ENCODE results near the gene FICD. TPM values are rescaled to one million over a fixed set of nuclear protein-coding genes. Genes with fewer than 3 reads are reported as not detected.

Gene FICD
- polyA plus RNA-seq, 3 donors, result 1.00 to 1.9 (median 1.6) TPM

GRCh38 chr12:108483213-108484059 lies 31.6 kb upstream of the FICD start:
- intact Hi-C loops (cut with micrococcal nuclease), result no loop called here
- no peak overlapping the region for H3K4me3 ChIP-seq (replicated peaks in 1 of 3; ENCODE audit: low read depth in 2 of 3, low read length in 3 of 3)
- no peaks in the 10 kb centered on the region for H3K36me3 ChIP-seq (replicated peaks in 1 of 2; ENCODE audit: control insufficient read depth in 1 of 2, insufficient read depth in 2 of 2, low read length in 2 of 2)
- H3K4me1 ChIP-seq (ENCODE audit: control insufficient read depth in 1 of 2, insufficient read depth in 2 of 2, low read length in 2 of 2), result no peaks in the 10 kb centered on the region
- TF ChIP-seq, protein P1, sequence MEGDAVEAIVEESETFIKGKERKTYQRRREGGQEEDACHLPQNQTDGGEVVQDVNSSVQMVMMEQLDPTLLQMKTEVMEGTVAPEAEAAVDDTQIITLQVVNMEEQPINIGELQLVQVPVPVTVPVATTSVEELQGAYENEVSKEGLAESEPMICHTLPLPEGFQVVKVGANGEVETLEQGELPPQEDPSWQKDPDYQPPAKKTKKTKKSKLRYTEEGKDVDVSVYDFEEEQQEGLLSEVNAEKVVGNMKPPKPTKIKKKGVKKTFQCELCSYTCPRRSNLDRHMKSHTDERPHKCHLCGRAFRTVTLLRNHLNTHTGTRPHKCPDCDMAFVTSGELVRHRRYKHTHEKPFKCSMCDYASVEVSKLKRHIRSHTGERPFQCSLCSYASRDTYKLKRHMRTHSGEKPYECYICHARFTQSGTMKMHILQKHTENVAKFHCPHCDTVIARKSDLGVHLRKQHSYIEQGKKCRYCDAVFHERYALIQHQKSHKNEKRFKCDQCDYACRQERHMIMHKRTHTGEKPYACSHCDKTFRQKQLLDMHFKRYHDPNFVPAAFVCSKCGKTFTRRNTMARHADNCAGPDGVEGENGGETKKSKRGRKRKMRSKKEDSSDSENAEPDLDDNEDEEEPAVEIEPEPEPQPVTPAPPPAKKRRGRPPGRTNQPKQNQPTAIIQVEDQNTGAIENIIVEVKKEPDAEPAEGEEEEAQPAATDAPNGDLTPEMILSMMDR (IDR thresholded peaks at IDR 0.05), result no peak
- Mint-ChIP-seq H3K4me3 (peak overlapping the region in 1 of 2 donors; percentile 18), H3K4me1 (no peaks in the 10 kb centered on the region), H3K9me3 (peaks cover 0 to 11% (median 5%) of the 10 kb centered on the region in 7 donors), H3K27ac (no peak overlapping the region), H3K36me3 (no peaks in the 10 kb centered on the region), H3K27me3 (ENCODE audit: low read depth in 3 of 3) (peaks cover 15 to 21% (median 15%) of the 10 kb centered on the region in 3 donors)
- WGBS (ENCODE audit: insufficient coverage), result 0% methylated on average over 1 of the region's 6 CpGs
- no peak overlapping the region for H2AFZ ChIP-seq (ENCODE audit: insufficient read depth, low read depth, low read length, poor library complexity, severe bottlenecking)
- H3K9me3 ChIP-seq (replicated peaks in 1 of 2; ENCODE audit: control insufficient read depth in 1 of 2, insufficient read depth in 1 of 2, low read length in 2 of 2), result no peaks in the 10 kb centered on the region
- no peaks in the 10 kb centered on the region for H3K27me3 ChIP-seq (ENCODE audit: control insufficient read depth in 2 of 2, insufficient read depth in 2 of 2, low read length in 2 of 2)
- H4K20me1 ChIP-seq (ENCODE audit: insufficient read depth, low read length), result no peaks in the 10 kb centered on the region
- H3K4me2 ChIP-seq (replicated peaks; ENCODE audit: extremely low read depth, low read length, poor library complexity, severe bottlenecking), result no peak overlapping the region
- H3K27ac ChIP-seq (ENCODE audit: low read depth in 1 of 2, low read length in 2 of 2), result no peak overlapping the region
- no peaks in the 10 kb centered on the region for H3K79me2 ChIP-seq (ENCODE audit: insufficient read depth, low read length)
- H3K9ac ChIP-seq (ENCODE audit: insufficient read depth, low read length, poor library complexity, severe bottlenecking), result no peak overlapping the region
- DNase-seq, result no peak

GRCh38 chr12:108484431-108484830 lies 30.6 kb upstream of the FICD start:
- peaks cover 15 to 23% (median 15%) of the 10 kb centered on the region in 3 donors for H3K27me3 Mint-ChIP-seq (ENCODE audit: low read depth in 3 of 3)
- WGBS (ENCODE audit: insufficient coverage), result 100% methylated on average over 1 of the region's 2 CpGs
- intact Hi-C loops (cut with micrococcal nuclease), result no loop called here
- H3K4me1 Mint-ChIP-seq, result no peaks in the 10 kb centered on the region
- TF ChIP-seq, protein P1 (IDR thresholded peaks at IDR 0.05), result no peak
- Histone ChIP-seq H3K4me3 (replicated peaks in 1 of 3; ENCODE audit: low read depth in 2 of 3, low read length in 3 of 3) (no peak overlapping the region), H3K4me2 (replicated peaks; ENCODE audit: extremely low read depth, low read length, poor library complexity, severe bottlenecking) (no peak overlapping the region), H4K20me1 (ENCODE audit: insufficient read depth, low read length) (no peaks in the 10 kb centered on the region), H3K27ac (ENCODE audit: low read depth in 1 of 2, low read length in 2 of 2) (no peak overlapping the region), H3K27me3 (ENCODE audit: control insufficient read depth in 2 of 2, insufficient read depth in 2 of 2, low read length in 2 of 2) (no peaks in the 10 kb centered on the region), H3K79me2 (ENCODE audit: insufficient read depth, low read length) (no peaks in the 10 kb centered on the region), H3K36me3 (replicated peaks in 1 of 2; ENCODE audit: control insufficient read depth in 1 of 2, insufficient read depth in 2 of 2, low read length in 2 of 2) (no peaks in the 10 kb centered on the region), H3K4me1 (ENCODE audit: control insufficient read depth in 1 of 2, insufficient read depth in 2 of 2, low read length in 2 of 2) (no peaks in the 10 kb centered on the region), H3K9me3 (replicated peaks in 1 of 2; ENCODE audit: control insufficient read depth in 1 of 2, insufficient read depth in 1 of 2, low read length in 2 of 2) (no peaks in the 10 kb centered on the region), H3K9ac (ENCODE audit: insufficient read depth, low read length, poor library complexity, severe bottlenecking) (no peak overlapping the region), H2AFZ (ENCODE audit: insufficient read depth, low read depth, low read length, poor library complexity, severe bottlenecking) (no peak overlapping the region)
- H3K27ac Mint-ChIP-seq, result no peak overlapping the region
- H3K4me3 Mint-ChIP-seq, result no peak overlapping the region
- no peak for DNase-seq
- peaks cover 0 to 11% (median 5%) of the 10 kb centered on the region in 7 donors for H3K9me3 Mint-ChIP-seq
- H3K36me3 Mint-ChIP-seq, result no peaks in the 10 kb centered on the region

Measured in CD14-positive monocyte (primary cell).